ENCODE data around the gene ADAM22. TPM values are rescaled to one million over a fixed set of nuclear protein-coding genes. Genes with fewer than 3 reads are reported as not detected.
"Not testable (repeated sequence)": the region's sequence is repeated elsewhere in the genome, so short reads cannot be mapped to it uniquely, and the experiment has no call there.

Gene ADAM22
- total and polyA plus RNA-seq, 12 donors: 2.3 to 35.0 (median 17.0) TPM

- intact Hi-C loops (cut with DNase I): no loop called here
- Histone ChIP-seq H3K36me3 (replicated peaks in 1 of 2) (no peaks in the 10 kb centered on the region), H3K9me3 (replicated peaks in 1 of 3) (no peaks in the 10 kb centered on the region), H3K27me3 (no peaks in the 10 kb centered on the region), H3K4me3 (no peak overlapping the region), H3K27ac (no peak overlapping the region), H3K4me1 (replicated peaks in 1 of 2) (no peaks in the 10 kb centered on the region)
- DNase-seq: no peak
- WGBS, 4 donors: 91 to 93% (median 92%) methylated on average over 4 of the region's 4 CpGs
- no peak for TF ChIP-seq POLR2A (IDR thresholded peaks at IDR 0.05)
- TF ChIP-seq CTCF (IDR thresholded peaks at IDR 0.05): no peak
Observed at GRCh38 chr7:88155756-88156155, 221.7 kb downstream of the ADAM22 start.

GRCh38 chr7:88156356-88156755, 222.3 kb downstream of the ADAM22 start:
- H3K36me3 ChIP-seq (replicated peaks in 1 of 2): no peaks in the 10 kb centered on the region

GRCh38 chr7:88159741-88160140, 225.7 kb downstream of the ADAM22 start:
- H3K9me3 ChIP-seq (replicated peaks in 1 of 3); H3K4me3 ChIP-seq; H3K36me3 ChIP-seq (replicated peaks in 1 of 2); H3K27me3 ChIP-seq; intact Hi-C loops (cut with DNase I); H3K4me1 ChIP-seq (replicated peaks in 1 of 2); DNase-seq; H3K27ac ChIP-seq: not testable (repeated sequence)
- WGBS, 4 donors: 80 to 83% (median 82%) methylated on average over 2 of the region's 2 CpGs

More at GRCh38 chr7:88156356-88156755, 222.3 kb downstream of the ADAM22 start:
- DNase-seq: no peak
- WGBS, 4 donors: 60 to 71% (median 64%) methylated on average over 1 of the region's 1 CpG
- intact Hi-C loops (cut with DNase I): no loop called here
- H3K4me3 ChIP-seq: no peak overlapping the region
- H3K4me1 ChIP-seq (replicated peaks in 1 of 2): no peaks in the 10 kb centered on the region
- no peaks in the 10 kb centered on the region for H3K9me3 ChIP-seq (replicated peaks in 1 of 3)
- H3K27me3 ChIP-seq: no peaks in the 10 kb centered on the region
- H3K27ac ChIP-seq: no peak overlapping the region
- TF ChIP-seq CTCF (IDR thresholded peaks at IDR 0.05) (no peak), POLR2A (IDR thresholded peaks at IDR 0.05) (no peak)

GRCh38 chr7:88165697-88166096, 231.6 kb downstream of the ADAM22 start:
- Histone ChIP-seq H3K27ac (no peak overlapping the region), H3K9me3 (replicated peaks in 1 of 3) (no peaks in the 10 kb centered on the region), H3K4me3 (no peak overlapping the region), H3K27me3 (no peaks in the 10 kb centered on the region), H3K4me1 (replicated peaks in 1 of 2) (no peaks in the 10 kb centered on the region), H3K36me3 (replicated peaks in 1 of 2) (no peaks in the 10 kb centered on the region)
- intact Hi-C loops (cut with DNase I): no loop called here
- TF ChIP-seq POLR2A (IDR thresholded peaks at IDR 0.05): no peak
- TF ChIP-seq CTCF (IDR thresholded peaks at IDR 0.05): no peak
- DNase-seq: no peak

GRCh38 chr7:88167223-88167622, 233.2 kb downstream of the ADAM22 start:
- H3K9me3 ChIP-seq (replicated peaks in 1 of 3): no peaks in the 10 kb centered on the region

More at GRCh38 chr7:88167223-88167622, 233.2 kb downstream of the ADAM22 start:
- DNase-seq: no peak
- no peaks in the 10 kb centered on the region for H3K27me3 ChIP-seq
- TF ChIP-seq CTCF (IDR thresholded peaks at IDR 0.05) (no peak), POLR2A (IDR thresholded peaks at IDR 0.05) (no peak)
- no peaks in the 10 kb centered on the region for H3K36me3 ChIP-seq (replicated peaks in 1 of 2)
- intact Hi-C loops (cut with DNase I): no loop called here
- WGBS, 4 donors: 91 to 92% (median 92%) methylated on average over 2 of the region's 2 CpGs
- H3K27ac ChIP-seq: no peak overlapping the region
- H3K4me1 ChIP-seq (replicated peaks in 1 of 2): no peaks in the 10 kb centered on the region
- H3K4me3 ChIP-seq: no peak overlapping the region
